GM23338 (cell line): ENCODE data around the gene VAPA. TPM values are rescaled to one million over a fixed set of nuclear protein-coding genes. Genes with fewer than 3 reads are reported as not detected.

Experiments used
- ATAC-seq: fragments of 200-7000 bp; cut with Tn5 transposase; 3 replicates; pipeline ENCODE4 v1.9.1; 2020
- DNase-seq: peaks from one replicate; pipeline ENCODE4 v3.0.0-alpha.2; 2015; ENCODE audit warnings: low spot score
- H2AFZ ChIP-seq: fragments of 200-600 bp; sonication (generic); 2 replicates; pipeline ENCODE4 v1.8.0; 2016; ENCODE audit warnings: antibody characterized with exemption, mild to moderate bottlenecking, moderate library complexity
- H3F3A ChIP-seq: fragments of 200-600 bp; sonication (generic); replicated peaks from 2 replicates; pipeline ENCODE4 v1.8.0; 2017; ENCODE audit warnings: antibody characterized with exemption, mixed run types, low read depth
- H3K27ac ChIP-seq: fragments of 200-600 bp; sonication (generic); 2 replicates; pipeline ENCODE4 v1.6.1; 2016; ENCODE audit warnings: low read depth
- H3K27me3 ChIP-seq: fragments of 200-600 bp; sonication (generic); 2 replicates; pipeline ENCODE4 v1.8.0; 2016; ENCODE audit warnings: mild to moderate bottlenecking, mixed run types, moderate library complexity; ENCODE audit not compliant: insufficient read depth
- H3K36me3 ChIP-seq: fragments of 200-600 bp; sonication (generic); 2 replicates; pipeline ENCODE4 v1.8.0; 2016; ENCODE audit warnings: mild to moderate bottlenecking; ENCODE audit not compliant: insufficient read depth
- H3K4me1 ChIP-seq: fragments of 200-600 bp; sonication (generic); 2 replicates; pipeline ENCODE4 v1.8.0; 2016; ENCODE audit warnings: mild to moderate bottlenecking, moderate library complexity; ENCODE audit not compliant: insufficient read depth
- H3K4me2 ChIP-seq: fragments of 200-600 bp; sonication (generic); 2 replicates; pipeline ENCODE4 v1.7.1; 2017; ENCODE audit warnings: mixed run types
- H3K4me3 ChIP-seq: fragments of 200-600 bp; sonication (generic); 2 replicates; pipeline ENCODE4 v1.6.1; 2016; ENCODE audit warnings: mixed run types
- H3K79me2 ChIP-seq: fragments of 200-600 bp; sonication (generic); replicated peaks from 2 replicates; pipeline ENCODE4 v1.8.0; 2017; ENCODE audit warnings: mild to moderate bottlenecking; ENCODE audit not compliant: insufficient read depth
- H3K9me2 ChIP-seq: fragments of 200-600 bp; sonication (generic); 2 replicates; pipeline ENCODE4 v1.8.0; 2017; ENCODE audit not compliant: insufficient read depth
- H4K20me1 ChIP-seq: fragments of 200-600 bp; sonication (generic); replicated peaks from 2 replicates; pipeline ENCODE4 v1.8.0; 2017; ENCODE audit warnings: mild to moderate bottlenecking; ENCODE audit not compliant: insufficient read depth
- H3K27ac Mint-ChIP-seq: 2 replicates; pipeline ENCODE4 v1.8.0; 2020; ENCODE audit warnings: inconsistent platforms, mild to moderate bottlenecking, moderate library complexity, mixed read lengths
- H3K27me3 Mint-ChIP-seq: 3 replicates; pipeline ENCODE4 v1.8.0; 2022; ENCODE audit warnings: low read depth, mild to moderate bottlenecking, moderate library complexity, mixed read lengths, inconsistent platforms; ENCODE audit not compliant: insufficient read depth, poor library complexity
- H3K36me3 Mint-ChIP-seq: 3 replicates; pipeline ENCODE4 v1.8.0; 2021; ENCODE audit warnings: low read depth, mild to moderate bottlenecking, inconsistent platforms, moderate library complexity, mixed read lengths
- H3K4me1 Mint-ChIP-seq: 3 replicates; pipeline ENCODE4 v1.8.0; 2020; ENCODE audit warnings: mild to moderate bottlenecking, inconsistent platforms, mixed read lengths
- H3K4me3 Mint-ChIP-seq: 3 replicates; pipeline ENCODE4 v1.8.0; 2021; ENCODE audit warnings: moderate library complexity, mild to moderate bottlenecking, inconsistent platforms, mixed read lengths
- H3K9me3 Mint-ChIP-seq: 3 replicates; pipeline ENCODE4 v1.8.0; 2020; ENCODE audit warnings: moderate library complexity, mild to moderate bottlenecking, inconsistent platforms, mixed read lengths
- CREB1 ChIP-seq: fragments of 250-450 bp; sonication (Bioruptor Pico); IDR thresholded peaks from 2 replicates; pipeline ENCODE4 v1.5.0; 2020; ENCODE audit warnings: low read depth, mild to moderate bottlenecking, moderate library complexity
- EZH2 ChIP-seq: fragments of 200-600 bp; sonication (generic); IDR thresholded peaks from one replicate; pipeline ENCODE4 v1.8.0; 2017; ENCODE audit warnings: antibody characterized with exemption, mild to moderate bottlenecking, low read depth; ENCODE audit not compliant: unreplicated experiment
- EZH2phosphoT487 ChIP-seq: fragments of 200-600 bp; sonication (generic); IDR thresholded peaks from one replicate; pipeline ENCODE4 v1.8.1; 2018; ENCODE audit warnings: antibody characterized with exemption; ENCODE audit not compliant: unreplicated experiment
- JUNB ChIP-seq: IDR thresholded peaks from one replicate; pipeline ENCODE4 v1.6.1; 2016; ENCODE audit warnings: antibody characterized with exemption; ENCODE audit not compliant: unreplicated experiment
- NANOG ChIP-seq: IDR thresholded peaks from 2 replicates; pipeline ENCODE4 v1.6.1; 2016; ENCODE audit warnings: antibody characterized with exemption, borderline replicate concordance
- POLR2AphosphoS5 ChIP-seq: IDR thresholded peaks from 2 replicates; pipeline ENCODE4 v1.6.1; 2016; ENCODE audit warnings: antibody characterized with exemption, low read depth
- STAT1 ChIP-seq: IDR thresholded peaks from one replicate; pipeline ENCODE4 v1.6.1; 2016; ENCODE audit warnings: antibody characterized with exemption; ENCODE audit not compliant: unreplicated experiment
- ZNF114 ChIP-seq: fragments of 250-450 bp; sonication (Bioruptor Pico); IDR thresholded peaks from 2 replicates; pipeline ENCODE4 v1.5.0; 2020; ENCODE audit warnings: mild to moderate bottlenecking, moderate library complexity
- ZNF331 ChIP-seq: fragments of 250-450 bp; sonication (Bioruptor Pico); IDR thresholded peaks from 2 replicates; pipeline ENCODE4 v1.5.0; 2020; ENCODE audit warnings: low read depth, mild to moderate bottlenecking, moderate library complexity
- polyA plus RNA-seq: library from polyadenylated mRNA; unstranded; fragments of >200 nt; fragmentation: Nextera tagmentation; extraction: Ambion mirVana; gene quantifications from 2 replicates; pipeline ENCODE4 v1.2.1, GENCODE V29; 2016
- total RNA-seq: library from RNA; depleted of rRNA; stranded (reverse); fragments of >200 nt; shearing (Covaris generic); gene quantifications from 2 replicates; pipeline ENCODE4 v1.2.3, GENCODE V29; 2014
- TF ChIP-seq, protein P1 (sequence below): IDR thresholded peaks from one replicate; pipeline ENCODE4 v1.6.1; 2018; ENCODE audit warnings: antibody characterized with exemption; ENCODE audit not compliant: unreplicated experiment
- TF ChIP-seq, protein P2 (sequence below), 2 experiments: fragments of 200-600 bp in 1 of 2; sonication (generic) in 1 of 2; conservative IDR thresholded peaks; 2 replicates each; pipeline versions ENCODE4 v1.5.1 to v1.6.1; 2016 to 2017; ENCODE audit warnings: antibody characterized with exemption in 2 of 2, low read depth in 2 of 2, mild to moderate bottlenecking in 2 of 2, moderate library complexity in 1 of 2
- TF ChIP-seq, protein P3 (sequence below): IDR thresholded peaks from 2 replicates; pipeline ENCODE4 v1.6.1; 2016; ENCODE audit warnings: antibody characterized with exemption

Gene VAPA
- total and polyA plus RNA-seq, 2 experiments from 2014 or later: 162 to 178 TPM

GRCh38 chr18:9985641-9986040 lies 71.8 kb downstream of the VAPA start (continued):
- TF ChIP-seq ZNF331 (no peak), CREB1 (CRISPR knock-in tag) (no peak)
- TF ChIP-seq, protein P1, sequence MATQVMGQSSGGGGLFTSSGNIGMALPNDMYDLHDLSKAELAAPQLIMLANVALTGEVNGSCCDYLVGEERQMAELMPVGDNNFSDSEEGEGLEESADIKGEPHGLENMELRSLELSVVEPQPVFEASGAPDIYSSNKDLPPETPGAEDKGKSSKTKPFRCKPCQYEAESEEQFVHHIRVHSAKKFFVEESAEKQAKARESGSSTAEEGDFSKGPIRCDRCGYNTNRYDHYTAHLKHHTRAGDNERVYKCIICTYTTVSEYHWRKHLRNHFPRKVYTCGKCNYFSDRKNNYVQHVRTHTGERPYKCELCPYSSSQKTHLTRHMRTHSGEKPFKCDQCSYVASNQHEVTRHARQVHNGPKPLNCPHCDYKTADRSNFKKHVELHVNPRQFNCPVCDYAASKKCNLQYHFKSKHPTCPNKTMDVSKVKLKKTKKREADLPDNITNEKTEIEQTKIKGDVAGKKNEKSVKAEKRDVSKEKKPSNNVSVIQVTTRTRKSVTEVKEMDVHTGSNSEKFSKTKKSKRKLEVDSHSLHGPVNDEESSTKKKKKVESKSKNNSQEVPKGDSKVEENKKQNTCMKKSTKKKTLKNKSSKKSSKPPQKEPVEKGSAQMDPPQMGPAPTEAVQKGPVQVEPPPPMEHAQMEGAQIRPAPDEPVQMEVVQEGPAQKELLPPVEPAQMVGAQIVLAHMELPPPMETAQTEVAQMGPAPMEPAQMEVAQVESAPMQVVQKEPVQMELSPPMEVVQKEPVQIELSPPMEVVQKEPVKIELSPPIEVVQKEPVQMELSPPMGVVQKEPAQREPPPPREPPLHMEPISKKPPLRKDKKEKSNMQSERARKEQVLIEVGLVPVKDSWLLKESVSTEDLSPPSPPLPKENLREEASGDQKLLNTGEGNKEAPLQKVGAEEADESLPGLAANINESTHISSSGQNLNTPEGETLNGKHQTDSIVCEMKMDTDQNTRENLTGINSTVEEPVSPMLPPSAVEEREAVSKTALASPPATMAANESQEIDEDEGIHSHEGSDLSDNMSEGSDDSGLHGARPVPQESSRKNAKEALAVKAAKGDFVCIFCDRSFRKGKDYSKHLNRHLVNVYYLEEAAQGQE: no peak

GRCh38 chr18:9986156-9986930 lies 72.5 kb downstream of the VAPA start:
- Mint-ChIP-seq H3K36me3 (peaks cover 3% of the 10 kb centered on the region; the same call in 2 of the 3 replicates), H3K4me3 (no peak overlapping the region), H3K27me3 (peaks cover 2% of the 10 kb centered on the region), H3K9me3 (peaks cover 16% of the 10 kb centered on the region), H3K27ac (no peak overlapping the region), H3K4me1 (no peaks in the 10 kb centered on the region)
- TF ChIP-seq, protein P1: no peak
- TF ChIP-seq ZNF331: no peak
- TF ChIP-seq CREB1 (CRISPR knock-in tag): no peak
- no peak for TF ChIP-seq JUNB
- TF ChIP-seq NANOG: no peak
- TF ChIP-seq STAT1: no peak
- TF ChIP-seq, protein P2, sequence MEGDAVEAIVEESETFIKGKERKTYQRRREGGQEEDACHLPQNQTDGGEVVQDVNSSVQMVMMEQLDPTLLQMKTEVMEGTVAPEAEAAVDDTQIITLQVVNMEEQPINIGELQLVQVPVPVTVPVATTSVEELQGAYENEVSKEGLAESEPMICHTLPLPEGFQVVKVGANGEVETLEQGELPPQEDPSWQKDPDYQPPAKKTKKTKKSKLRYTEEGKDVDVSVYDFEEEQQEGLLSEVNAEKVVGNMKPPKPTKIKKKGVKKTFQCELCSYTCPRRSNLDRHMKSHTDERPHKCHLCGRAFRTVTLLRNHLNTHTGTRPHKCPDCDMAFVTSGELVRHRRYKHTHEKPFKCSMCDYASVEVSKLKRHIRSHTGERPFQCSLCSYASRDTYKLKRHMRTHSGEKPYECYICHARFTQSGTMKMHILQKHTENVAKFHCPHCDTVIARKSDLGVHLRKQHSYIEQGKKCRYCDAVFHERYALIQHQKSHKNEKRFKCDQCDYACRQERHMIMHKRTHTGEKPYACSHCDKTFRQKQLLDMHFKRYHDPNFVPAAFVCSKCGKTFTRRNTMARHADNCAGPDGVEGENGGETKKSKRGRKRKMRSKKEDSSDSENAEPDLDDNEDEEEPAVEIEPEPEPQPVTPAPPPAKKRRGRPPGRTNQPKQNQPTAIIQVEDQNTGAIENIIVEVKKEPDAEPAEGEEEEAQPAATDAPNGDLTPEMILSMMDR (conservative IDR thresholded peaks at IDR 0.05; ENCODE audit: low read depth in 2 of 2): no peak
- TF ChIP-seq, protein P3, sequence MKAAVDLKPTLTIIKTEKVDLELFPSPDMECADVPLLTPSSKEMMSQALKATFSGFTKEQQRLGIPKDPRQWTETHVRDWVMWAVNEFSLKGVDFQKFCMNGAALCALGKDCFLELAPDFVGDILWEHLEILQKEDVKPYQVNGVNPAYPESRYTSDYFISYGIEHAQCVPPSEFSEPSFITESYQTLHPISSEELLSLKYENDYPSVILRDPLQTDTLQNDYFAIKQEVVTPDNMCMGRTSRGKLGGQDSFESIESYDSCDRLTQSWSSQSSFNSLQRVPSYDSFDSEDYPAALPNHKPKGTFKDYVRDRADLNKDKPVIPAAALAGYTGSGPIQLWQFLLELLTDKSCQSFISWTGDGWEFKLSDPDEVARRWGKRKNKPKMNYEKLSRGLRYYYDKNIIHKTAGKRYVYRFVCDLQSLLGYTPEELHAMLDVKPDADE: no peak
- TF ChIP-seq EZH2: no peak
- no peak for TF ChIP-seq POLR2AphosphoS5
- no peak for TF ChIP-seq EZH2phosphoT487
- TF ChIP-seq ZNF114 (CRISPR knock-in tag): no peak
- no peak for ATAC-seq
- Histone ChIP-seq H3F3A (no peaks in the 10 kb centered on the region), H3K27ac (no peak overlapping the region), H3K79me2 (no peaks in the 10 kb centered on the region), H3K9me2 (no peaks in the 10 kb centered on the region; the same call in 1 of the 2 replicates), H4K20me1 (no peaks in the 10 kb centered on the region), H3K36me3 (no peaks in the 10 kb centered on the region; the same call in 1 of the 2 replicates), H3K4me3 (no peak overlapping the region), H2AFZ (no peak overlapping the region), H3K4me1 (no peaks in the 10 kb centered on the region), H3K27me3 (no peaks in the 10 kb centered on the region), H3K4me2 (no peak overlapping the region)
- DNase-seq: no peak
